ENCODE results near the gene GRK5. TPM values are rescaled to one million over a fixed set of nuclear protein-coding genes. Genes with fewer than 3 reads are reported as not detected.

Gene GRK5
- total RNA-seq, 1 donor: 1.8 TPM

- no peaks in the 10 kb centered on the region for H3K9me3 ChIP-seq (ENCODE audit: low read depth, low read length)
- no peak overlapping the region for H2AFZ ChIP-seq (ENCODE audit: low read length)
- H3K4me2 ChIP-seq (ENCODE audit: insufficient read depth, low read length): no peak overlapping the region
- H3K4me1 ChIP-seq (ENCODE audit: insufficient read depth, low read length): peaks cover 23% of the 10 kb centered on the region
- no peaks in the 10 kb centered on the region for H4K20me1 ChIP-seq (ENCODE audit: insufficient read depth, low read length)
- no peak for TF ChIP-seq CTCF (IDR thresholded peaks at IDR 0.05; ENCODE audit: extremely low read depth, low read depth, low read length)
- DNase-seq (ENCODE audit: insufficient read length, low spot score, missing footprints): no peak
- no peak overlapping the region for H3K4me3 ChIP-seq (ENCODE audit: insufficient read depth, low read length)
- no peak overlapping the region for H3K27ac ChIP-seq (ENCODE audit: low read depth, low read length)
- no peaks in the 10 kb centered on the region for H3K36me3 ChIP-seq (ENCODE audit: insufficient read depth, low read length)
- H3K79me2 ChIP-seq (ENCODE audit: insufficient read depth, low read length): no peaks in the 10 kb centered on the region
- peaks cover 2% of the 10 kb centered on the region for H3K27me3 ChIP-seq (ENCODE audit: insufficient read depth, low read length)
Measured at GRCh38 chr10:119368991-119369869, 161.9 kb downstream of the GRK5 start.

DNA sequence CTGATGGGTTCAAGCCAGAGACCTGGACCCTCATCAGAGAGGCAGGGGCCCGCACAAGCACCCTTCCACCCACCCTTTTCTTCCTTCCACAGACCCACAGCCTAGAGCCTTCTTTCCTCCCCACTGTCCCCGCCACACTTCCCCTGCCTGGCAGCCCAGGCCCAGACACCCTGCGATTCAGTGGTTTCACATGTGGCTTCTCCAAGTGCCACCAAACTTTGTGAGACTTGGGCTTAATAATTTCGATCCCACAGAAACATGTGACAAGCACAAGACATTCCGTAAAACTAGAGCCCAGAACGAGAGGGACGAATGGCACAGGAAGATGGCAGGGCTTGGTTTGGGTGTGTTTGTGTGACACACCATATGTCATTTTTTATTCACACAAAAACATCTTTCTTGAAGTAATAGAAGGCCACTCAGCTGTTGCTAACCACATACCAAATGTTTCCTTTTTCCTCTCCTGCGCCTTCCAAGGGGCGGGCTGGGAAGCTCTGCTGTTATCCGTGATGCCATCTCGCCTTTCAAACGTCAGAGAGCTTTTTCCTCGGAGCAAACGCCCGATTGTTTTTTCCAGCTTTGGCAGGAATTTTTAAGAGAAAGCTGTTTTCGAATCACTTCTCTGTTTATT, 162.9 kb downstream of the GRK5 start:
- no peak for TF ChIP-seq CTCF (IDR thresholded peaks at IDR 0.05; ENCODE audit: extremely low read depth, low read depth, low read length)
- Histone ChIP-seq H3K4me1 (ENCODE audit: insufficient read depth, low read length) (peaks cover 23% of the 10 kb centered on the region), H4K20me1 (ENCODE audit: insufficient read depth, low read length) (no peaks in the 10 kb centered on the region), H3K79me2 (ENCODE audit: insufficient read depth, low read length) (no peaks in the 10 kb centered on the region), H2AFZ (ENCODE audit: low read length) (peak overlapping the region; percentile 51), H3K27me3 (ENCODE audit: insufficient read depth, low read length) (peaks cover 2% of the 10 kb centered on the region), H3K4me3 (ENCODE audit: insufficient read depth, low read length) (peak overlapping the region; percentile 61), H3K27ac (ENCODE audit: low read depth, low read length) (peak overlapping the region; percentile 89), H3K36me3 (ENCODE audit: insufficient read depth, low read length) (no peaks in the 10 kb centered on the region), H3K9me3 (ENCODE audit: low read depth, low read length) (no peaks in the 10 kb centered on the region), H3K4me2 (ENCODE audit: insufficient read depth, low read length) (peak overlapping the region; percentile 85)
- peak; percentile 95 for DNase-seq (ENCODE audit: insufficient read length, low spot score, missing footprints)

GRCh38 chr10:119370972-119371703, 163.8 kb downstream of the GRK5 start:
- Histone ChIP-seq H3K9me3 (ENCODE audit: low read depth, low read length) (no peaks in the 10 kb centered on the region), H3K27ac (ENCODE audit: low read depth, low read length) (peak overlapping the region; percentile 89), H3K4me2 (ENCODE audit: insufficient read depth, low read length) (peak overlapping the region; percentile 85), H3K36me3 (ENCODE audit: insufficient read depth, low read length) (no peaks in the 10 kb centered on the region), H3K4me1 (ENCODE audit: insufficient read depth, low read length) (peaks cover 23% of the 10 kb centered on the region), H3K4me3 (ENCODE audit: insufficient read depth, low read length) (peak overlapping the region; percentile 61), H3K79me2 (ENCODE audit: insufficient read depth, low read length) (no peaks in the 10 kb centered on the region), H4K20me1 (ENCODE audit: insufficient read depth, low read length) (no peaks in the 10 kb centered on the region), H3K27me3 (ENCODE audit: insufficient read depth, low read length) (peaks cover 2% of the 10 kb centered on the region), H2AFZ (ENCODE audit: low read length) (peak overlapping the region; percentile 11)
- TF ChIP-seq CTCF (IDR thresholded peaks at IDR 0.05; ENCODE audit: extremely low read depth, low read depth, low read length): no peak
- DNase-seq (ENCODE audit: insufficient read length, low spot score, missing footprints): peak; percentile 97
